GM12891 (cell line): Measurements from ENCODE around the gene ASB16.

Experiments used
- POLR2A ChIP-seq: IDR thresholded peaks from 2 replicates; pipeline ENCODE4 v1.6.1; 2011; ENCODE audit warnings: low read depth, low read length, control low read depth
- POLR2AphosphoS5 ChIP-seq: IDR thresholded peaks from 2 replicates; pipeline ENCODE4 v1.6.1; 2011; ENCODE audit warnings: low read depth, low read length, control low read depth
- POU2F2 ChIP-seq: IDR thresholded peaks from 2 replicates; pipeline ENCODE4 v1.6.1; 2011; ENCODE audit warnings: low read depth, mild to moderate bottlenecking, control low read depth, low read length, moderate library complexity
- TAF1 ChIP-seq: IDR thresholded peaks from 2 replicates; pipeline ENCODE4 v1.6.1; 2011; ENCODE audit warnings: low read depth, low read length, control low read depth

DNA sequence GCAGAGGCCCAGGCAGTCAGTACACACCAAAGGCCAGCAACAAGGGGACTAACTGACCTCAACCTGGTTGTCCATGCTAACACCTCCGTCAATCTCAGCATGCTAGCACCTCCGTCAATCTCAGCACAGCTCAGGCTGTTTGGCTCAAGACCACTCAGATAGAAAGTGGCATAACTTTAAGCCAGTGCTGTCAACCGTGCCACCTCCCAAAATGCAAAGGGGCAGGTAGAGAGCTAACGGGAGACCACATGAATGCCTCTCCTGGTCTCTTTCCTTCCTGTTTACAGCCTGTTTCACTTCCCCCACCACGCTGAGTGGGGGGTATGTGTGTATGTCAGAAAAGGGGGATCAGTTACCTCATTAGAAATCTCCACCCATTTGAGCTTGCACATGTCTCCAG is 45.7 kb downstream of the ASB16 start:
- TF ChIP-seq POLR2AphosphoS5 (no peak), POLR2A (no peak), TAF1 (0 out of 2 replicates have a peak, but pooled peaks have one; percentile 7), POU2F2 (peak; percentile 79; the same call in 1 of the 2 replicates)
